GM19455 (cell line): ENCODE results near the gene ASIC2.

ENCODE experiments used
- ATAC-seq: cut with Tn5 transposase; IDR thresholded peaks from one replicate; pipeline ENCODE4 v1.9.1; 2021; ENCODE audit not compliant: unreplicated experiment

ASIC2 gene

DNA sequence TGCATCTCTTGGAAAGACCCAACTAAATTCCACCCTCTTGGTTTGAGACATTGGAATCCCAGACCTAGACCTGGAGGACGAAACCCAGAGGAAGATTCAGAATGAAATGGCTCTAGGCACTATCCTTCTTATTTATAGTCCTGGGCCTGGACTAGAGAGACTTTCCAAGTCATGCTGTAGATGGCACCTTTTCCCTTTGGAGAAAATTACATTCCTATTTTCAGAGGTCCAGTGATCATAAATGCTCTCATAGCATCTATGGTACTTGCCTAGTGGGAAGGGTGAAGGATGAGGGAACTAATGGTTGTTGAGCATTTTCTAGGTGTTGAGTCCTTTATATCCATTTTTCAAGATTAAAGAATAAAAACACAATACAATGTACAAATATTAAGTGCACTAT is 264.3 kb downstream of the ASIC2 start:
- no peak for ATAC-seq

DNA sequence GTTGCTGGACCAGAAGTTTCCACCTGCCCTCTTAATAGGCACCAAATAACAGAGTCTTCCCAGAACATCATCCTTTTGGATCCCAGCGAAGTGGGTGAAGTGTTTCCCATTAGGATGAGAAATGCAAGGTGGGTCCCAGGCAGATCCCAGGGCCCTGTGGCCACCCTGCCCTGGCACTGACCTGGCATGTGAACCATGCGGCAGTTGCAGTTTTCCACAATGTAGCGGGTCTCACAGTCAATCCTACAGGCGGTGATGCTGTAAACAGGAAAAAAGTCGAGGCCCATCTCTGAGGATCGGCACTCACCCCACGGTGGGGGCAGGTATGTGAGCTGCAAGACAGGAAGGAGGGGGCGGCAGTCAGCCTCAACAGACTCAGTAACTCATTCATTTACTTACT is 265.0 kb downstream of the ASIC2 start:
- no peak for ATAC-seq

DNA sequence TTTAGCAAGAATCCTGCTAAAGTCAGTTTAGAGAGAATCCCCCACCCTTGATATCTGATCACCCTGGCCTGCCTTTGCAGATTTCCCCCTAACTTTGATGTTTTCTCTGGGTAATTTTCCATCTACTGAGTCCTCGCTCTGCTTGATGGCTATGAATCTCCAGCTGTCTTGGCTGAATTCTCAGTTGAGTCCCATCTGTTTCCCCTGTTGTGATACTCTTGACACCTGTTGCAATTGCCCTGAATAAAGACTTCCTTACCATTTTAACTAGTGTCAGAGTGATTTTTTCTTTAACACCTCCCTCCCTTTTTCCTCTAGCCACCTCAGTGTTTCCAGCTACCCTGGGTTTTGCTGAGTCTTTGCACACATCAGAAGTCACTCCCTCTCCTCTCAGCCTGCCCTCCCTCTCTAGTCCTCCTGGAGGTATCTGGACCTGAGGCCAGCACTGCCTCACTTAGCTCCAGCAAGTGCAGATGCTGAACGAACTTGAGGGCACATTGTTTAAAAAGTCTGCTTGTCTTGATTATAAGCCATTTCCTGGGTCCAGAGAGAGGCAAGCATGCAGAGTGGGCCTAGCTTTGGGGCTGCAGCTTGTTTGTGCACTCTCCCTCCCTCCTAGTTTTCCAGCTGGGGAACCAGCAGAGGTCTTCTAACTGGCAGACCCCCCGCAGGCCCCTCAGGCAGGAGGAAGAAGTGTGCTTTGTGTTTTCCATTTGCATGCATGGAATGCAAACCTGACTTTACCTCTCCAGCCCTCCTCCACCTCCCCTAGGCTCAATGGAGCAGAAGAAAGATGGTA is 268.2 kb downstream of the ASIC2 start:
- ATAC-seq = no peak

DNA sequence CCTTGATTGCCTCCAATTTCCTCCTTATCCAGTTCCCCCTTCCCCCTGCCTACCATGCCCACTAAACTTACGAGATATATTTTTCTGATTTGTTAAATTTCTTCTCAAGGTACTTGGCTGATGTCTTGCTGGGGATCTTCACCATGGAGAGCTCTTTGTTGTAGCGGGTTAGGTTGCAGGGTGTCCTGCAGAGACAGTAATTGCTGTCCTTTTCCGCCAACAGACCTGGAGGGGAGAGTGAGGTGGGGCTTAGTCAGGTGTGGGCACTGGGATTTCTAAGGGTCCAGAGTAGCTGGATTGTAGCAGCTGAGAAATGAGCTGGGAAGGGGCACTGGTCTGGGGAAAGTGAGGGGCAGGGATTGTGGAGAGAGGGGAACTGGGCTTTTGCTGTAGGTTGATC is 269.3 kb downstream of the ASIC2 start:
- no peak for ATAC-seq

DNA sequence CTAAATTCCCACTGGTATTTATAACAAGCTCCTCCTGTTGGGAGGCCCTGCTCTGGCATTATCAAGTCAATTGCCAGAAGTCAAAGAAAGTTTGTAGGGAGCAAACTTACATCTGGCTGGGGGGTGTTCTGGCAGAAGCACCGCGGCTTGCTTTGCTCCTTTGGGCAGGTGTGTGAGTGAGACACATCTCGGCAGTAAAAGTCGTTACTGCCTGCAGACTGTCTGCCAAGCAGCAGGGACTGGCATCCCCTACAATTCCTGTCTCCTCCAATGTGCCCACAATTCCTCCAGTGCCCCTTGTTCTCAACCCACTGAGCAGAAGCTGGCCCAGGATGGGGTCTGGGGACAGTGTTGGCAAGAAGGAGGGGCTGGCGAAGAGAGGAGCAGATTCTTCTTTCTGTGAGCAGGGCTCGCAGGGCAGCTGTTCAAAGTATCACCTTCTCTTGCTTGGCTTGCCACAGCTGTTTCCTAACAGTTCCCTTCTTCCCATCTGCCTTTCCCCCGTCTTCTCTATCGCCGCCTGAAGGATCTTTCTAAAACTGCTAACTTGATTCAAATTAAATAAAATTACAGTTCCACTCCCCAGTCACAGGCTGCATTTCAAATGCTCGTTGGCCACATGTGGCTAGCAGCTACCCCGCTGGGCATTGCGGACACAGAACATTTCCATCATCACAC is 271.2 kb downstream of the ASIC2 start:
- ATAC-seq = no peak

DNA sequence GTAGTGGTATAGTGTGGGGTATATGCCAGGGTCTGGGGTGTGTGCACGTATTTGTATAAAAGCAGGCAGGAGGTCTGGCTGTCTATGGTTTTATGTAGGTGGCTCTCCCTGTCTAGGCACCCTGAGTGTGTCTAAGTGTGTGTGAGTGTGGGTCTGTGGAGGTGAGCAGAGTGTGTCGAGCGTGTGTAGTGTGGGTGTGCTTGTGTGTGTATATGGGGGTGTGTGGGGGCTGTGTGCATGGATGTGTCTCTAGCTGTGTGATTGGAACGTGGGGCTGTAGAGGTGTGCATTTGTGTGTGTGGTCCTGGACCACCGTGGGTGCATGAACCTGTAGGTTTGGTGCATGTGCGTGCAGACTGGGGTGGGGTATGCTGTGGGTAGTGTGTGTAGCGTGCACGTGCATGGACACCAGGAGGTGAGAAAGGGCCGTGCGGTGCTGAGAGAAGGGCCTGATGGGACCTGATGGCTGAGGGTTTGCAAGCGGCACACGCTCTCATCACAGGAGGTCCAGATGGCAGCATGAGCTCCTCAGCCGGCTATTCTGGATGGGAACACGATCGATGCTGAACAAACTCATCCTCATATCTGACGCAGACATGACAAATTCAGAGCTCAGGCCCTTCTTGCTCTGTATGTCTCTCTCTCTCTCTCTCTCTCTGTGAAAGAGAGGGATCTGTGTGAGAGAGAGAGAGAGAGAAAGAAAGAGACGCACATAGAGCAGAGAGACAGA is 273.8 kb downstream of the ASIC2 start:
- no peak for ATAC-seq

DNA sequence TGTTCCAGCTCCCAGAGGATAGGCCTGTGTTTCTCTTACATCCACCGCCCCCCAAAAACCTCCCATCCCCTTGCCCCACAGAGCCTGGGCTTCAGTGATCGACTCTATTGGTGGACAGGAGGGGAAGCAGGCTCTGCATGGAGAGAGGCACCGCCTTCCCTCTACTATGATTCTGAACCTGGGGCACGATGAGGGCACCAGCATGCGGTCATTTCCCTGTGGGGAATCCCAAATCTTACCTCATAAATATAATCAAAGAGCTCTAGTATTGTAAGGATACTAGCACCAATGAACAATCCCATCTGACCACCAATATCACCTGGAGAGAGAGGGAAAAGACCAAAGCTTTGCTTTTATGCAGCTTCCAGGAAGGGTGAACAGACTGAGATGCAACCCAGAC is 275.7 kb downstream of the ASIC2 start:
- ATAC-seq = no peak

DNA sequence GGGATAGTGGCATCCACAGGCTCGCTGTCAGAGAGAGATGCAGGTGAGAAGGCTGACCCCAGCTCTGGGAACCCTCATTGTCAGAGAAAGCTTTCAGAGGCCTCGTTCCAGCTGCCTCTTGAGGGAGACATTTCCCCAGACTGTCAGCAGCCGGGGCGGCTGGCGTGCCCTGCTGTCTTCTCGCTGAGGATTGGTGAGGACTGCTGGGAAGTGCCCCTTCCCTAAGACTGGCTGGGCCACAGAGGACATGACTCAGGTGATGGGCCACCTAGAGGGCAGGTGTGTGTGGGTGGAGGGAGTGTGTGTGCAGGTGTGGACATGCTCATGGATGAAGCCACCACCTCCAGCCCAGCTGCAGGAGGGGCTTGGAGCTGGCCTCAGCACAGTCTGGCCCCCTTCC is 276.2 kb downstream of the ASIC2 start:
- no peak for ATAC-seq

DNA sequence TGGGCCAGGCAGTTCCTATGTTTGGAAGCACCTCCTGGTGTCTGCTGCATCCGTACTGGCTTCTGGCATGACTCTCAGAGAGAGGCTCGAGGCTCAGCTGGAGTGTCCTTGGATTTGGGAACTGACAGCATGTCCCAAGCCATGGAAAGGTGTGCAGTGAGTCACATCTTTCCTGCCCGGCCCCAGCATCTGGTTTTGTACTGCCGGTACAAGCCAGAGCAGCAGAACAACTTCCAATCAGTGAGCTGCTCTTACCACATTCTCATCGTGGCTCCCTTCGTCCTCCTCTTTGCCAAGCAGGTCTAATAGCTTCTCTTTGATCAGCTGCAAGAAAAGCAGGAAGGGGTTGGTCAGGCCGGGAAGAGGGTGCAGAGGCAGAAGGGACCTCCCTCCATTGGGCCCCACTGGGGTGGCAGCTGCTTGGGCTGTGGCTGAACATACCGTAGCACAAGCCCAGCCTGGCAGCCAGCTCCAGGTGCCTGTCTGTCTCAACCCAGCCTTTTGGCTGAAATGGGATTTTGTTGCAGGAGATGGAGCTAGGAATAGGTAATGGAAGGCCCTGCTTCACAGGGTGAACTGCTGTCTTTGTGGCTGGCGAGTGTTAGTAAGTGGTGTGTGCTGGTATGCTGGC is 277.3 kb downstream of the ASIC2 start:
- no peak for ATAC-seq

DNA sequence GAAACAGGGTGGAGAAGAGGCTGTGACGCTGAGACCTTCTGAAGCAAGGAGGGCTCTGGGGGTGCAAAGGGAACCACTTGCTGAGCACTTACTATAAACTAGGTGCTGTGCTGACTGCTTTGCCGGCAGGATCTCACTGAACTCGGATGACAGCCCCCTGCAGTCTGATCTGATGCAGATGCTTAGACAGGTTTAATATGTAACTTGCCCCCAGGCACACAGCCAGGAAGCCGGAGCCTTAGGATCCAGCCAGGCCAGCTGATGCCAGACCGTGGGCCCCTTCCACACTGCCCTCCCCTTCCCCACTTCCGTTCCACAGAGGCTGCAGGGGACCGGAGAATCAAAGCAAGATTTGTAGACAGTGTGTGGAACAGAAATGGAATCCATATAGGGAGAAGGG is 278.3 kb downstream of the ASIC2 start:
- no peak for ATAC-seq

DNA sequence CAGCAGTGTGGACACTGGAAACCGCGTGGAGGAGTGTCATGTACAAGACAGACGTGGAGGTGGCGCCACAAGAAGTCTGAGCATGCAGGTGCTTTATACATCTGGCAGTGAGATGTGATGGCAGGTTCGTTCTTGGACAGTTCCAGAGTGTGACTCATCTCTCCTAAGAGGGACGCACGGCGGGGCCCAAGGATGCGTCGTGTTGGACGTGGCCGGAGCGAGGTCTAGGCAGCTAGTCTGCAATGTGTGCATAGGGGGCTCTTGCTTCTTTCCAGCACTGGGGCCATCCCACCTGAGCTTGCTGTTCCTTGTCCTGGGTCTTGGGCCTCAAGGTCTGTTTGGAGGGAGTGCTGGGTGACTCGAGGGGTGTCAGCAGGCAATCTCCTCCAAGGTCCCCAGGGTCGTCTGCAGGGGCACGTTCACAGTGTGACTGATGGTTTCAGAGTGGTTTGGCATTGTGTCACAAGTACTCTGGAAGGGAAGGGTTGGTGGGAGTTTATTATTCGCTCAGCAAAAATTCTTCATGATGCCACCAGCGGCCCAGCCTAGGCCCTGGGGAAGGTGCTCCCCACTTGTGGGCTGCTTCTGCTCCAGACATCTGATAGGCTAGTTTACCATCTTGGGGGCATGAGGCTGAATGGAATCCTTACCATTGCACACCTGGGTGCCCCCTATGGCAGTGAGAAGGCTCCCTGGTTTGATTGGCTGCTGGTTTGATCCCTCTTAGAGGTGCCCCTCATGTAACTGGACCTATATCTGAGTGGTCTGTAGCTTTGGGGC is 279.3 kb downstream of the ASIC2 start:
- no peak for ATAC-seq

DNA sequence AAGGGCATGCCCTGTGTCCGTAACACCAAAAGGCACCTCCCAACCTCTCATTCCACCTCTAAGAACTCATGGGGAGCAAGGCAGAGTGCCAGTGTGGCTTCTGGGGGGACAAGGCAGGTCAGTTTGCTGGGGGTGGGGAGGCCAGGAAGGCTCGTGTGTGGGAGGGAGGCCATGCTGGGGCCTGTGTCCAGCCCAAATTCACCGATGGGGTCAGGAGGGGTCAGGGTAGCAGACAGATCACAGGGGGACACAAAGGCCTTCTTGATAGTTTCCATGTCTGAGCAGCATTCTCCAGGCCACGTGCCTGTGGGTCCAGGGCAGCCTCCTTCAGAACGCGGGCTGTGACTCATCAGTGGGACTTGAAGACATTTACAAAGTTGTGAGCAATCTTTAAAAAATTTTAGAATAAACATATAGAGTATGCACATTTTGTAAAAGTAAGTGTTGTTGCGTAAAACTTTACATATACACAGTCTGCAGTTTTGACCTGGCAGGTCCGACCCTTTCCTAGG is 280.5 kb downstream of the ASIC2 start:
- no peak for ATAC-seq

DNA sequence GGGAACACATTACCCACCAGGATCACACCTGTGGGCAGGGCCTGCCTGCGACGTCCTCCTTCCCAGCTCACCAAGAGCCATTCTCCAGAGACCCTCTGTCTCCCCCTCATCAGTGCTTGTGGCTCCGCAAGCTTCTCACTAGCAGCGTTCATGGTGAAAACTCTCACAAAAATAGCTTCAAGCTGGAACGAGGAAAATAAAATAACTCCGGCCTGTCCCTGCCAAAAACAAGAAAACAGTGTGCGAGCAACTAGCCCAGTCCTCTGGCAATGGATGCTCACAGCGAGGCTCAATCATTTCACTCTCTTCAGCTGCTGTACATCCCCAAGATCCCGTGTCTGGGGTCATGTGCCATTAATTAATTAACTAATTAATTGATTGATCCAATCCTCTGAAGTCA is 283.5 kb downstream of the ASIC2 start:
- ATAC-seq = no peak

DNA sequence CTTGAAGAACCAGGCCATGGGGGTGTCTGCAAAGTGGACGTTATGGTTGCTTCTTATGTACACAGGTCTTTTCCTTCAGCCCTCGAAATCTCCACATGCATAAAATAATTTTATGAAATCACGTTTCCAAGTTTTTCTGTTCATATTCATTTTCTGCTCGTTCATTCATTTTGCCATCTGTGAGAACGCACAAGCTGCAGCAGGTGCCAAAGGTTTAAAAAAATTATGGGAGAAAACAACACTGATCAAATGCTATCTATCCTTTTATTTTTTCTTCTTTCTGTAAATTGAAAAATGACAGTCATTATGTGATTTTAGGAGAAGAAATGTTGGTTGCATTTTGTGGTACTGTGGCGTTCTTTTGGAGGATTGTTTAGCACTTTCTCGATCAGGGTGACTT is 285.9 kb downstream of the ASIC2 start:
- ATAC-seq = no peak

DNA sequence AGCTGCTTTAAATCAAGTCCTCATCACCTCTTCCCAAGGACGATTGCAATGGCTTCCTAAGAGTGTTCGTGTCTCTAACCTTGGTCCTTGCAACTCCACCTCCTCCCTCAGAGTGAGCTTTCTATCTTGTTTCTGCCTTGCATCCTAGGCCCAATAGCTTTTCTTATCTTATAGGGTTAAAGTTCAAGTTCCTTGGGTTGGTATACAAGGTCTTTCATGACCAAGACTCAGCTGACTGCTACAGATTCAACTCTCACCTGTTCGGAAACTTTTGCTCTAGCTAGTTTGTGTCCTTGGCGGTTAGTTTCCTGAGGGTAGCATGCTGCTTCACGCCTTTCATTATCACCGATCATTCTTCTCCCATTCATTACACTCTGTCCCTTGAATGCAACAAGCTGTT is 290.8 kb downstream of the ASIC2 start:
- no peak for ATAC-seq

DNA sequence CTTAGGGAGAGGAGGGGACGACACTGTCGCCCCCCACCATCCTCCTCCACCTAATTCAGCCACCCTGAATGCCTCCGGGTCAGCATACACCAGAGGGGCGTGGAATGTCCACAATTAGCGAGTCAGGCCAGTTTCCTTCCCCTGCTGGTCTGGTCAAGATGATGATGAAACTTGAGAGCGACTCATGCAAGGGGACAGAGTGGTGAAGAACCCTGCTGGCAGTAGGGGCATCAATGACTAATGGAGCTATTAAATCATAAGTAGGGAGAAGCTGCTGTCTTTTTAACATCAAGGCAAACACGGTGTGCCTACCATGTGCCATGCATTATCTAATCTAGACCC is 294.2 kb downstream of the ASIC2 start:
- no peak for ATAC-seq

DNA sequence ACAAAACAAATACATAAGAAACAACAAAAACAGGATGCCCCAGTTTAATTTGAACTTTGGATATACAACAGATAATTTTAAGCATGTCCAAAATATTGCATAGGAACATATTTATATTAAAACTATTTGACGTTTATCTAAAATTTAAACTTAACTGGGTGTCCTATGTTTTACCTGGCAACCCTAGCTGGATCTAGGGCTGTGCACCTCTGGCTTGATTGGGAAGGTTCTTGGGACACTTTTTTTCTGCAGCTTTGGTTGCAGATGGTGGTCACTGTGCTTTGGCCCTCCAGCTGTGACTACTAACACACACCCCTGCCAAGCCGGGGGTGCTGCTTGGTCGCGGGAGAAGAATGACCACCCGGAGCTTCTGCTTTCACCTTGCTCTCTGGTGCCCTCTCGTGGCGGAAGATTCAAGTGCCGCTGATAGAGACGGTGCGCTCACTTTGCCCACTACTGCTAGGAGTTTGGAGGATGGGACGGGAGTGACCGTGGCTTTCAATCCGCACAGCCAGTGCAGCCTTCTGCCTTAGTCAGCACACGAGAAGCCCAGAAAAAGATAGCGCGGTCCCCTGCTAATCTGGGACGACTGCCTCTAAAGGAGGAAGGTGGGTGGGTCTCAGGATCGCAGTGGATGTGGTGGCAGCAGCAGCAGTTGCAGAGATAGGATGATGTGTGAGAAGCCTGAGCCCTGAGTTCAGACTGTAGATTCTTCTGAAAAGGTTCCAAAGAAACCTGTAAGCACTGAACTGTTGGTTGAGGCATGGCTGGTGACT is 294.8 kb downstream of the ASIC2 start:
- ATAC-seq = no peak

DNA sequence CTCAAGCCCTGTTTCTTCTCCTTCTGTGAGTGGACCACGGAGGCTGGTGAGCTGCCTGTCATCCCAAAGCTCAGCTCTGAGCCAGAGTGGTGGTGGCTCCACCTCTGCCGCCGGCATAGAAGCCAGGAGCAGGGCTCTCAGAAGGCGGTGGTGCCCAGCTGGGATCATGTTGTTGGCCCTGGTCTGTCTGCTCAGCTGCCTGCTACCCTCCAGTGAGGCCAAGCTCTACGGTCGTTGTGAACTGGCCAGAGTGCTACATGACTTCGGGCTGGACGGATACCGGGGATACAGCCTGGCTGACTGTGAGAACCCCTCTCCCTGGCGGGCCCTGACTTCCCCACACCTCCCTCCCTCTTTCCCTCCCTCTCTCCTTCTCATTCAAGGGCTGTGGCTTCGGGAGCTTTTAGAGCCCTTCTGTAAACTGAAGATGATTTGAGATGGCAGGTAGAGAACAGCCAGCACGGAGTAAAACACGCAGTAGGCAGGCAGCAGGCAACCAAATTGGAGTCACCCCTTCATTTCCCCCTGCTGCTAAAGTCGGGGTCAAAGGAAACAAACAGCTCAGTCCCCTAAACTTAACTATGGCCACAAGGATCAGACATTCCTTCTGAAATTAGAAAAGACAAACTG is 297.6 kb downstream of the ASIC2 start:
- no peak for ATAC-seq

DNA sequence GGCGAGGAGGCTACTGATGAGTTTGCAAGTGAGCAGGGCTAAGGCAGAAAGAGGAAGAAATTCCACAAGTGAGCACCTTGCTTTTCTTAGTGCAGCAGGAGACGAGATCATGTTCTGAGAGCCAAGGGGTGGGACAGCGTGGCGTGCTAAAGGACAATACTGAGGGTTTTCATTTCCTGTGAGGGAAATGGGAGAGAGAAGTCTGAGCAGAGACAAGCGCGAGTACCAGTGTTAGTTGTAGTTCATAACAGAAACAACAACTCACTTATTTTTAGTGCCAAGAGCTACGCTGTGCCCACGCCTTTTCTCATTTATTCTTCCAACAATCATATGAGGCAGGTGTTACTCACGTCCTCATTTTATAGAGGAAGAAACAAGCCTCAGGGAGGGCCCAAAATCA is 299.1 kb downstream of the ASIC2 start:
- no peak for ATAC-seq
